Left lung (tissue), 10 donors: ENCODE measurements around the gene UPF3B. TPM values are rescaled to one million over a fixed set of nuclear protein-coding genes. Genes with fewer than 3 reads are reported as not detected.
A peak's percentile ranks its signal among the peaks of the same experiment; 100 is the strongest.

Experiments
- ATAC-seq: fragments of 200-7000 bp; cut with Tn5 transposase; one replicate; pipeline ENCODE4 v1.9.1; 2020; ENCODE audit warnings: moderate library complexity
- DNase-seq, 4 donors: peaks; one replicate each; pipeline ENCODE4 v3.0.0-alpha.2; 2013 to 2020
- H3K27ac ChIP-seq, 2 donors: fragments of 200-600 bp; sonication (generic) in 1 of 2; one replicate each; pipeline versions ENCODE4 v1.5.0 to v1.8.0; 2020 to 2021
- H3K27me3 ChIP-seq, 2 donors: fragments of 200-600 bp; sonication (generic) in 1 of 2; one replicate each; pipeline versions ENCODE4 v1.5.0 to v1.8.0; 2020 to 2021
- H3K36me3 ChIP-seq, 2 donors: fragments of 200-600 bp; sonication (generic) in 1 of 2; one replicate each; pipeline versions ENCODE4 v1.5.0 to v1.8.0; 2020 to 2021
- H3K4me1 ChIP-seq, 2 donors: fragments of 200-600 bp; one replicate each; pipeline ENCODE4 v1.8.0; 2021
- H3K4me3 ChIP-seq, 2 donors: fragments of 200-600 bp; sonication (generic) in 1 of 2; one replicate each; pipeline versions ENCODE4 v1.5.0 to v1.8.0; 2020 to 2021; ENCODE audit warnings: mild to moderate bottlenecking in 1 of 2
- H3K9me3 ChIP-seq, 2 donors: fragments of 200-600 bp; sonication (generic) in 1 of 2; one replicate each; pipeline versions ENCODE4 v1.5.0 to v1.8.0; 2020 to 2021
- intact Hi-C, 2 donors: fragments of 100-400 bp; cut with DNase I; formaldehyde crosslinking; loops; one replicate each; pipeline versions ENCODE4 v1.11.2 to v1.14.2; 2022
- polyA plus RNA-seq, 6 donors: library from polyadenylated mRNA; unstranded; fragments of 120-200 nt; gene quantifications; one replicate each; pipeline ENCODE4 v1.2.1, GENCODE V29; 2013; ENCODE audit not compliant: insufficient read length in 6 of 6
- total RNA-seq, 2 donors: library from RNA; stranded (reverse); fragmentation: NEBNext Ultra II Directional; extraction: Animal tissue kit (Norgen Biotek cat#: 25700); gene quantifications; one replicate each; pipeline ENCODE4 v1.2.1, GENCODE V29; 2021
- TF ChIP-seq, protein P1 (sequence below), 2 donors: fragments of 200-600 bp; sonication (generic) in 1 of 2; IDR thresholded peaks; one replicate each; pipeline versions ENCODE4 v1.5.0 to v1.8.0; 2021; ENCODE audit warnings: antibody characterized with exemption in 2 of 2
- donor health status: DM: no; HTN: yes; CAD: no.
- donor health status: DM: no; HTN: no; CAD: no.

UPF3B gene
- total and polyA plus RNA-seq, 8 donors, result 4.5 to 33.8 (median 26.7) TPM

DNA sequence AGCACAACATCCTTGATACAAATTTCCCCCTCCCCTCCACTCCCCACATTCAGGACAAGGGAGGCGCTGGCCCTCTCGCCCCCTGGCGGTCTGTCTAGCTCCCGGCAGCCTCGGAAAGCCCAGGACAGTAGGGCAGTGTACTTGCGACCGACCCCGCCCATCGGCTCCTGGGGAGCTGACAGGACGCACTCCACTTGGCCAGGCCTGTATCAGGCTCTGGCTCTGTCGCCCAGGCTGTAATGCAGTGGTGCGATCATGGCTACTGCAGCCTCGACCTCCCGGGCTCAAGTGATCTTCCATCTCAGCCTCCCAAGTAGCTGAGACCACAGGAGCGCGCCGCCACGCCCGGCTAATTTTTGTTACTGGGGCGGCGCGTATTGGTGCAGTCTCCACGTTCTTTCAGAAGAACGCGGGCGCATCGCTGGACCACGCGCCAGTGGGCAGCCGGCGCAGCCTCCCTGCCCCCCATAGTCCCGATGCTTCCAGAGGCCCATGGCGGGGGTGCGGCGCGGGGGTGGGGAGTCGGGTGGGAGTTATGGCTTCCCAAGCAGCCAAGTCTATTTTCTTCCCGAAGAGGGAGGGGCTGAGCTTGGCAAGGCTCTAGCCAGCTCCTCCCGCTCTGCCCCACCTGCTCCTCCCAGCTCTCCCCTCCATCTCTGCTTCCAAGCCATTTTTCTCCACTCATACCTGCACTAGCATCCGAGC lies 35.1 kb upstream of the UPF3B start:
- Histone ChIP-seq H3K4me3 (peak overlapping the region in 1 of 2 donors; percentile 34), H3K4me1 (no peaks in the 10 kb centered on the region), H3K9me3 (no peaks in the 10 kb centered on the region), H3K27me3 (no peaks in the 10 kb centered on the region), H3K36me3 (no peaks in the 10 kb centered on the region), H3K27ac (no peak overlapping the region)
- ATAC-seq (peak; percentile 95), DNase-seq (peak in 3 of 4 donors; percentile 32 to 89 (median 71))
- TF ChIP-seq, protein P1, sequence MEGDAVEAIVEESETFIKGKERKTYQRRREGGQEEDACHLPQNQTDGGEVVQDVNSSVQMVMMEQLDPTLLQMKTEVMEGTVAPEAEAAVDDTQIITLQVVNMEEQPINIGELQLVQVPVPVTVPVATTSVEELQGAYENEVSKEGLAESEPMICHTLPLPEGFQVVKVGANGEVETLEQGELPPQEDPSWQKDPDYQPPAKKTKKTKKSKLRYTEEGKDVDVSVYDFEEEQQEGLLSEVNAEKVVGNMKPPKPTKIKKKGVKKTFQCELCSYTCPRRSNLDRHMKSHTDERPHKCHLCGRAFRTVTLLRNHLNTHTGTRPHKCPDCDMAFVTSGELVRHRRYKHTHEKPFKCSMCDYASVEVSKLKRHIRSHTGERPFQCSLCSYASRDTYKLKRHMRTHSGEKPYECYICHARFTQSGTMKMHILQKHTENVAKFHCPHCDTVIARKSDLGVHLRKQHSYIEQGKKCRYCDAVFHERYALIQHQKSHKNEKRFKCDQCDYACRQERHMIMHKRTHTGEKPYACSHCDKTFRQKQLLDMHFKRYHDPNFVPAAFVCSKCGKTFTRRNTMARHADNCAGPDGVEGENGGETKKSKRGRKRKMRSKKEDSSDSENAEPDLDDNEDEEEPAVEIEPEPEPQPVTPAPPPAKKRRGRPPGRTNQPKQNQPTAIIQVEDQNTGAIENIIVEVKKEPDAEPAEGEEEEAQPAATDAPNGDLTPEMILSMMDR (IDR thresholded peaks at IDR 0.05), result peak in 1 of 2 donors; percentile 69
- intact Hi-C loops, result no loop called here

GRCh38 chrX:119885554-119886428 lies 33.0 kb upstream of the UPF3B start:
- no peak overlapping the region for H3K27ac ChIP-seq
- intact Hi-C loops, result no loop called here
- no peaks in the 10 kb centered on the region for H3K4me1 ChIP-seq
- TF ChIP-seq, protein P1 (IDR thresholded peaks at IDR 0.05), result no peak
- H3K4me3 ChIP-seq, result no peak overlapping the region
- no peaks in the 10 kb centered on the region for H3K9me3 ChIP-seq
- no peaks in the 10 kb centered on the region for H3K36me3 ChIP-seq
- peak; percentile 26 for ATAC-seq
- H3K27me3 ChIP-seq, result no peaks in the 10 kb centered on the region
- no peak for DNase-seq

DNA sequence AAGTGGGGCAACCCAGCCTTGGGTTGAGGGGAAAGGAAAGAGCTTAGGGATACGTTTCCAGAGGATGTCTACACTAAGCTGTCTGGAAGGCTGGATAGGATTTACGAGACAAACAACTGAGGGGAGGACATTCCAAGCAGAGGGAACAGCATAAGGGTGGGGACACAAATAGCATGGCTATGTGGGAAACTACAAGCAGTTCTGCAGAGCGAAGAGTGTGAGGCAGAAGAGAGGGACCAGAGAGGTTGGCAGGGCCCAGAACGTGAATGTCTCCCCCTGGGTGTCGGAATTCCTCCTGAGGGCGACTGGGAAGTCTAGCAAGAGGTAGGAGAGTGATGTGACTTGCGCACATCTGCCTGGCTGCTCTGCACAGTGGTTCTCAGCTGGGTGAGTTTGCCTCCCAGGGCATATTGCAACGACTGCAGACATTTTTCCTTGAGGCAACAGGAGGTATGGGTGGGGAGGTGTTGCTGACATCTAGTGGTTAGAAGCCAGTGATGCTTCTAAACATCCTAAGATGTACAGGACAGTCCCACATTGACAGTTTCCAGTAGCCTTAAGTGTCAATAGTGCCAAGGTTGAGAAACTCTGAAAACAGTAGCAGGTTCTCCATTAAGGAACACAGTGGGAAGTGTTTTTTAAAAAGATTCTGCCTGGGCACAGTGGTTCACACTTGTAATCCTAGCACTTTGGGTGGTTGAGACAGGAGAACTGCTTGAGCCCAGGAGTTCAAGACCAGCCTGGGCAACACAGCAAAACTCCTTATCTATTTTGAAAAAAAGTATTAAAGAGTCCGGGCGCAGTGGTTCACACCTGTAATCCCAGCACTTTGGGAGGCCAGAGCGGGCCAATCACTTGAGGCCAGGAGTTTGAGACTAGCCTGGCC lies 28.0 kb upstream of the UPF3B start:
- Histone ChIP-seq H3K27me3 (no peaks in the 10 kb centered on the region), H3K4me3 (no peak overlapping the region), H3K36me3 (peaks cover 0 to 13% of the 10 kb centered on the region in 2 donors), H3K9me3 (no peaks in the 10 kb centered on the region), H3K4me1 (no peaks in the 10 kb centered on the region), H3K27ac (no peak overlapping the region)
- intact Hi-C loops, result no loop called here
- DNase-seq (peak in 2 of 4 donors; percentile 18 to 36), ATAC-seq (peak; percentile 94)
- TF ChIP-seq, protein P1 (IDR thresholded peaks at IDR 0.05), result peak in 1 of 2 donors; percentile 35

DNA sequence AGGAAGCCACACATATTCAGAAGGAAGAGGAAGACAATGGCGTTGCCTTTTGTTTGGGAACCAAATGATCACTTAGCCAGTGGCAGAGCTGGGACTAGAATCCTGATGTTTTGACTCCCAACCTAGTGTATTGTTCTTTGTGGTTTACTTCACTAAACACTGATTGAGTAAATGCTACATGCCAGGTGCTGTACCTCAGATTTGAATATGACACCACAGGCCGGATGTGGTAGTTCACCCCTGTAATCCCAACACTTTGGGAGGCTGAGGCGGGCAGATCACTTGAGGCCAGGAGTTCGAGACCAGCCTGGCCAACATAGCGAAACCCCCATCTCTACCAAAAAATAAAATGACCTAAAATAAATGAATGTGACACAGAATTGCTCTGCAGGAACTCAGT lies 27.3 kb upstream of the UPF3B start:
- DNase-seq (no peak), ATAC-seq (no peak)
- no peaks in the 10 kb centered on the region for H3K27me3 ChIP-seq
- H3K4me1 ChIP-seq, result no peaks in the 10 kb centered on the region
- peaks cover 0 to 19% of the 10 kb centered on the region in 2 donors for H3K36me3 ChIP-seq
- TF ChIP-seq, protein P1 (IDR thresholded peaks at IDR 0.05), result no peak
- no peak overlapping the region for H3K4me3 ChIP-seq
- no peak overlapping the region for H3K27ac ChIP-seq
- intact Hi-C loops, result no loop called here
- no peaks in the 10 kb centered on the region for H3K9me3 ChIP-seq
